Neuronal stem cell (in vitro differentiated cells): Measurements from ENCODE around the gene KRT81.
A peak's percentile ranks its signal among the peaks of the same experiment; 100 is the strongest.
"Not testable (repeated sequence)": the region's sequence is repeated elsewhere in the genome, so short reads cannot be mapped to it uniquely, and the experiment has no call there.

Source experiments
- DNase-seq: peaks from one replicate; pipeline ENCODE4 v3.0.0-alpha.2; 2013; ENCODE audit warnings: low spot score
- H2AFZ ChIP-seq: one replicate; pipeline ENCODE4 v1.6.1; 2013; ENCODE audit warnings: mild to moderate bottlenecking, low read length, inconsistent platforms
- H2AK5ac ChIP-seq: 2 replicates; pipeline ENCODE4 v1.6.1; 2013; ENCODE audit warnings: low read depth, mild to moderate bottlenecking, inconsistent platforms, low read length, moderate library complexity, mixed read lengths
- H2BK120ac ChIP-seq: 2 replicates; pipeline ENCODE4 v1.6.1; 2013; ENCODE audit warnings: low read depth, mild to moderate bottlenecking, inconsistent platforms, low read length, moderate library complexity, mixed read lengths
- H2BK12ac ChIP-seq: one replicate; pipeline ENCODE4 v1.6.1; 2013; ENCODE audit warnings: low read length, inconsistent platforms
- H2BK15ac ChIP-seq: 2 replicates; pipeline ENCODE4 v1.6.1; 2013; ENCODE audit warnings: mild to moderate bottlenecking, low read length, inconsistent platforms, mixed read lengths
- H2BK5ac ChIP-seq: one replicate; pipeline ENCODE4 v1.6.1; 2013; ENCODE audit warnings: inconsistent platforms, mild to moderate bottlenecking, low read length, moderate library complexity
- H3K14ac ChIP-seq: one replicate; pipeline ENCODE4 v1.6.1; 2013; ENCODE audit warnings: low read length, inconsistent platforms
- H3K18ac ChIP-seq: 2 replicates; pipeline ENCODE4 v1.6.1; 2013; ENCODE audit warnings: low read length, inconsistent platforms
- H3K23ac ChIP-seq: 2 replicates; pipeline ENCODE4 v1.6.1; 2013; ENCODE audit warnings: low read depth, mild to moderate bottlenecking, mixed read lengths, low read length, inconsistent platforms; ENCODE audit not compliant: poor library complexity
- H3K27ac ChIP-seq: replicated peaks from 3 replicates; pipeline ENCODE4 v1.5.1; 2013; ENCODE audit warnings: low read length, inconsistent platforms
- H3K27me3 ChIP-seq, 3 experiments: 2 replicates each; pipeline ENCODE4 v1.6.1; 2013; ENCODE audit warnings: low read length in 3 of 3, mild to moderate bottlenecking in 2 of 3, inconsistent platforms in 1 of 3, low read depth in 1 of 3, mixed read lengths in 1 of 3, moderate library complexity in 1 of 3; ENCODE audit not compliant: control insufficient read depth in 3 of 3, insufficient read depth in 3 of 3
- H3K36me3 ChIP-seq, 2 donors: replicated peaks in 1 of 2; 2 replicates each; pipeline ENCODE4 v1.6.1; 2013; ENCODE audit warnings: low read length in 2 of 2; ENCODE audit not compliant: control insufficient read depth in 2 of 2, insufficient read depth in 2 of 2
- H3K4ac ChIP-seq: 2 replicates; pipeline ENCODE4 v1.6.1; 2013; ENCODE audit warnings: inconsistent platforms, mild to moderate bottlenecking, low read length, moderate library complexity
- H3K4me1 ChIP-seq, 2 donors: 1 replicate in 1 of 2; 2 replicates in 1 of 2; pipeline ENCODE4 v1.6.1; 2013; ENCODE audit warnings: low read length in 2 of 2, low read depth in 1 of 2; ENCODE audit not compliant: control insufficient read depth in 2 of 2, insufficient read depth in 1 of 2
- H3K4me2 ChIP-seq: one replicate; pipeline ENCODE4 v1.6.1; 2013; ENCODE audit warnings: mild to moderate bottlenecking, low read length, inconsistent platforms; ENCODE audit not compliant: insufficient read depth, poor library complexity, severe bottlenecking
- H3K4me3 ChIP-seq, 2 donors: 2 replicates each; pipeline ENCODE4 v1.5.1; 2013; ENCODE audit warnings: low read length in 2 of 2, mild to moderate bottlenecking in 2 of 2, inconsistent platforms in 1 of 2, moderate library complexity in 1 of 2
- H3K79me1 ChIP-seq: one replicate; pipeline ENCODE4 v1.6.1; 2013; ENCODE audit warnings: low read depth, mild to moderate bottlenecking, inconsistent platforms, low read length, moderate library complexity
- H3K9ac ChIP-seq: one replicate; pipeline ENCODE4 v1.6.1; 2013; ENCODE audit warnings: mild to moderate bottlenecking, low read depth, low read length, inconsistent platforms; ENCODE audit not compliant: poor library complexity
- H3K9me3 ChIP-seq, 2 donors: replicated peaks in 1 of 2; 2 replicates each; pipeline versions ENCODE3 to v1.6.1; 2013; ENCODE audit warnings: low read length in 2 of 2, mild to moderate bottlenecking in 2 of 2, inconsistent platforms in 1 of 2, low read depth in 1 of 2, mixed read lengths in 1 of 2, moderate library complexity in 1 of 2; ENCODE audit not compliant: control insufficient read depth in 2 of 2, insufficient read depth in 1 of 2
- H4K8ac ChIP-seq: one replicate; pipeline ENCODE4 v1.6.1; 2013; ENCODE audit warnings: low read depth, mild to moderate bottlenecking, inconsistent platforms, low read length, moderate library complexity
- H4K91ac ChIP-seq: one replicate; pipeline ENCODE4 v1.6.1; 2013; ENCODE audit warnings: low read length, low read depth, mild to moderate bottlenecking, inconsistent platforms; ENCODE audit not compliant: poor library complexity
- WGBS, 2 donors: extraction: QIAGEN DNeasy Blood & Tissue Kit; methylation state at CpG; one replicate each; pipeline ENCODE4 v1.1.7; 2013; ENCODE audit warnings: missing lambda C conversion rate in 2 of 2, mixed read lengths in 1 of 2; ENCODE audit not compliant: insufficient read length in 2 of 2, insufficient replicate concordance in 1 of 2; ENCODE audit errors: extremely low coverage in 2 of 2; 5-methylcytosine and 5-hydroxymethylcytosine counted together

The KRT81 gene

DNA sequence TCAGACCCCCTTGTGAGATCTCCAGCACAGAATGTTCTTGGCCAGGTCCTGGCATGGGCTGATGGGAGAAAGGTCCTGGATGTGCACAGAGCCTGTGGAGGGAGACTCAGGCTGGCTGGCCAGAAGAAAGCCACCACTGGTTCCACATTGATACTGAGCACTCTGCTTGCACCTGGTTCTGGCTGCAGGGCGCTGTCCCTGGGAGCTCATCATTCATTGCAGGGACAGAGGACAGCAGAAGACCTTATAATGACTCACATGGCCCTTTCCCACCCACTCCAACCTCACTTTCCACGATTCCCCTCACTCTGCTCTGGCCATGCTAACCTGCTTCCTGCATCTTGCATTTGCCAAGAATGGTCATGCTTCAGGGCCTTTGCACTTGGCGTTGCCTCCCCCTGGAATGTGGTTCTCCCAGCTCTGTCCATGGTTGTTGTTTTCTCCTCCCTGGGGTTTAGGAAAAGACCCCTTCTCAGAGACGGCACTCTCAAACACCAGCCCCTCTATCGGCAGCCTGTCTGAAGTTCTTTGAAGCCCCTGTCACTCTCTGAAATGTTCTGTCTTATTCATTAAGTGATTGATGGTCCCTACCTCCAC lies 48.0 kb downstream of the KRT81 start:
- DNase-seq = no peak
- Histone ChIP-seq H2BK120ac (no peak overlapping the region), H3K23ac (no peak overlapping the region)

DNA sequence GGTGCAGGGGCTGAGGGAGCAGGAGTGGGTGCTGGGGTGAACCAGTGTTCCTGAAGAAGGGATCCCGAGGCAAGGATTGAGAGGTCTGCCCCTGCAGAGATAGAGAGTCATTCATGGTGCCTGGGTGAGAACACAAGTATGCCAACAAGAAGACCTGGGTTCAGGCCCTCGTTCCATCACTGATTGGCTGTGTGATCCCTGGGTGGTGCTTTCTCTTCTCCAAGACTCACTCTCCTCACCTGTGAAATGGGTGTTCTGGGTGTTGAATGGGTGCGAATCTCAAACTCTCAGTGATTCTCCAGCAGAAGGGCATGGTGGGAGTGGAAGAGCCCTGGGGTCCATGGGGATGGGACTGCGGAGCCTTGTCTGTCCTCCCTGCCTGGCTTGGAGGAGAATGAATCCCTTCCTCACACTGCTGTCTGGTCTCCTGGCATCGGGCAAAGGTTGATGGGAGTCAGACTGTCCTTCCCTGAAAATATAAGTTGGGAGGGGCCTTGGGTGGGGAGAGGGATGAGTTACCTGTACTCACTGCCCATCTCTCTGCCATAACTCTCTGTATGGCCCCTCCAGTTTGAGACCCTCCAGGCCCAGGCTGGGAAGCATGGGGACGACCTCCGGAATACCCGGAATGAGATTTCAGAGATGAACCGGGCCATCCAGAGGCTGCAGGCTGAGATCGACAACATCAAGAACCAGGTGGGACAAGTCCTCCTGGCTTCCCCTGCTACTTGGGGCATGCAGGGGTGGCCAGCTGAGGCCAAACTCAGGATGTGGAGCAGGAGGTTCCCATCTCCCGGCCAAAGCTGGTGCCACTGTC lies 48.7 kb downstream of the KRT81 start:
- H2AK5ac ChIP-seq = peak overlapping the region; percentile 22
- no peak overlapping the region for H3K9ac ChIP-seq
- H2AFZ ChIP-seq = no peak overlapping the region
- H2BK15ac ChIP-seq = no peak overlapping the region
- WGBS, 2 donors = no CpG with 5 or more reads among the region's 11 CpGs
- peaks cover 0 to 12% (median 0%) of the 10 kb centered on the region in 3 experiments for H3K27me3 ChIP-seq
- H3K23ac ChIP-seq = no peak overlapping the region
- H3K14ac ChIP-seq = no peak overlapping the region
- peaks cover 4% of the 10 kb centered on the region in 2 donors for H3K4me1 ChIP-seq
- peaks cover 1% of the 10 kb centered on the region for H3K79me1 ChIP-seq
- no peak overlapping the region for H2BK120ac ChIP-seq
- DNase-seq = no peak
- no peak overlapping the region for H3K4me2 ChIP-seq
- H2BK5ac ChIP-seq = no peak overlapping the region
- no peaks in the 10 kb centered on the region for H3K9me3 ChIP-seq
- no peak overlapping the region for H2BK12ac ChIP-seq
- no peak overlapping the region for H3K27ac ChIP-seq
- H4K91ac ChIP-seq = no peak overlapping the region
- H3K4ac ChIP-seq = no peak overlapping the region
- no peak overlapping the region for H3K4me3 ChIP-seq
- H3K36me3 ChIP-seq = no peaks in the 10 kb centered on the region
- H4K8ac ChIP-seq = no peak overlapping the region
- H3K18ac ChIP-seq = no peak overlapping the region

More for the DNA sequence above, 48.0 kb downstream of the KRT81 start:
- no peak overlapping the region for H3K14ac ChIP-seq
- peak overlapping the region; percentile 22 for H2AK5ac ChIP-seq
- WGBS, 2 donors = no CpG with 5 or more reads among the region's 5 CpGs
- H3K9me3 ChIP-seq = no peaks in the 10 kb centered on the region
- peaks cover 2 to 4% of the 10 kb centered on the region in 2 donors for H3K4me1 ChIP-seq
- H4K8ac ChIP-seq = no peak overlapping the region
- no peak overlapping the region for H3K9ac ChIP-seq
- H3K4me3 ChIP-seq = no peak overlapping the region
- H4K91ac ChIP-seq = no peak overlapping the region
- H3K27me3 ChIP-seq = peaks cover 0 to 17% (median 0%) of the 10 kb centered on the region in 3 experiments
- no peak overlapping the region for H3K18ac ChIP-seq
- H2AFZ ChIP-seq = no peak overlapping the region
- no peak overlapping the region for H2BK15ac ChIP-seq
- no peak overlapping the region for H3K4ac ChIP-seq
- peaks cover 1% of the 10 kb centered on the region for H3K79me1 ChIP-seq
- no peak overlapping the region for H3K27ac ChIP-seq
- H2BK5ac ChIP-seq = no peak overlapping the region
- H2BK12ac ChIP-seq = no peak overlapping the region
- H3K36me3 ChIP-seq = no peaks in the 10 kb centered on the region
- no peak overlapping the region for H3K4me2 ChIP-seq

DNA sequence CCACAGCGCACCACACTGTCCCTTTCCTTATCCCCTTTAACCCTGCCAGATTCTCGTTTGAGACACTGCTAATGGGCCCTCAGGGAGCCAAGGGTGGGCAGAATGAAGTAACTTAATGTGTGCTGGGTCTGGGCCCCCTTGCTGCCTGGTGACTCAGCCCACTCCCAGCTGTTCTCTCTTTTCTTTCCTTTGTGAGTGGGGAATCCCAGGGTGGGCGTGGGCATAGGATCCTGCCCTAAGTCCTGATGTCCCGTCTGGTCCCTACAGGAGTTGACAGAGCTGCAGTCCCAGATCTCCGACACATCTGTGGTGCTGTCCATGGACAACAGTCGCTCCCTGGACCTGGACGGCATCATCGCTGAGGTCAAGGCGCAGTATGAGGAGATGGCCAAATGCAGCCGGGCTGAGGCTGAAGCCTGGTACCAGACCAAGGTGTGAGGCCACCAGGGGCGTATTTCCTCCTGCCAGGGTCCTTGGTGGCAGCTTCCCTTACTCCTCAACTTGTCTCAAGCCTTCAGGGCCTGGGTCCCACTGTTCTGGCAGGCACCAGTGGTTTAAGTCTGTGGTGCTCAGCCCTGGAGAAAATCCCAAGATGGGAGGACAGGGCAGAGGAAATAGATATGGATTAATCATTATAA lies 50.0 kb downstream of the KRT81 start:
- Histone ChIP-seq H3K79me1 (peaks cover 1% of the 10 kb centered on the region), H3K9ac (peak overlapping the region; percentile 50), H2BK120ac (no peak overlapping the region), H3K4me3 (no peak overlapping the region), H2BK5ac (no peak overlapping the region), H2BK15ac (peak overlapping the region; percentile 68), H2AFZ (no peak overlapping the region), H3K23ac (no peak overlapping the region), H3K18ac (peak overlapping the region; percentile 77), H3K36me3 (no peaks in the 10 kb centered on the region), H3K4me2 (no peak overlapping the region), H3K27me3 (peaks cover 0 to 11% (median 0%) of the 10 kb centered on the region in 3 experiments), H2BK12ac (no peak overlapping the region), H3K14ac (no peak overlapping the region), H4K91ac (no peak overlapping the region), H3K4ac (no peak overlapping the region), H3K9me3 (no peaks in the 10 kb centered on the region), H3K4me1 (peaks cover 0 to 4% of the 10 kb centered on the region in 2 donors), H4K8ac (no peak overlapping the region), H2AK5ac (peak overlapping the region; percentile 86), H3K27ac (no peak overlapping the region)
- DNase-seq = no peak
- WGBS, 2 donors = no CpG with 5 or more reads among the region's 11 CpGs

DNA sequence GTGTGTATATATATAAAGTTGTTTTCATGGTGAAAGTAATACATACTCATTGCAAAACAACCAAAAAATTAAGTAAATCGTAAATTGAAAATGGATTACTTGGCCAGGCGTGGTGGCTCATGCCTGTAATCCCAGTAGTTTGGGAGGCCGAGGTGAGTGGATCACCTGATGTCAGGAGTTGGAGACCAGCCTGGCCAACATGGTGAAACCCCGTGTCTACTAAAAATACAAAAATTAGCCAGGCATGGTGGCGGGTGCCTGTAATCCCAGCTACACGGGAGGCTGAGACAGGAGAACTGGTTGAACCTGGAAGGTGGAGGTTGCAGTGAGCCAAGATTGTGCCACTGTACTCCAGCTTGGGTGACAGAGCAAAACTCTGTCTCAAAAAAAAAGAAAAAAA lies 51.1 kb downstream of the KRT81 start:
- H3K23ac ChIP-seq, H3K4me2 ChIP-seq, H3K36me3 ChIP-seq, H3K9ac ChIP-seq, H2BK15ac ChIP-seq, H4K8ac ChIP-seq, H3K4ac ChIP-seq, DNase-seq, H3K9me3 ChIP-seq, H3K27ac ChIP-seq, H3K14ac ChIP-seq, H2BK12ac ChIP-seq, H3K4me3 ChIP-seq, H2AK5ac ChIP-seq, H2AFZ ChIP-seq, H4K91ac ChIP-seq, H2BK120ac ChIP-seq, H3K4me1 ChIP-seq, H3K18ac ChIP-seq, H2BK5ac ChIP-seq, H3K79me1 ChIP-seq: not testable (repeated sequence)
- no CpG with 5 or more reads among the region's 6 CpGs for WGBS, 2 donors
- H3K27me3 ChIP-seq = peaks cover 0 to 14% (median 0%) of the 10 kb centered on the region in 3 experiments
